Measurements from ENCODE around the gene ACCSL.

ACCSL gene

GRCh38 chr11:44024977-44025376, 22.8 kb upstream of the ACCSL start:
- Histone ChIP-seq H3K4me3 (ENCODE audit: low read length) (no peak overlapping the region), H3K9ac (ENCODE audit: low read length) (no peak overlapping the region), H3K36me3 (ENCODE audit: control insufficient read depth, insufficient read depth, low read length, severe bottlenecking) (no peaks in the 10 kb centered on the region), H3K4me1 (ENCODE audit: control insufficient read depth, insufficient read depth, low read length) (peaks cover 8% of the 10 kb centered on the region), H3K9me3 (ENCODE audit: control insufficient read depth, low read length) (peaks cover 21% of the 10 kb centered on the region), H3K27me3 (replicated peaks; ENCODE audit: control insufficient read depth, insufficient read depth, low read length) (no peaks in the 10 kb centered on the region)
- no peak for DNase-seq (ENCODE audit: low read depth)

GRCh38 chr11:44025727-44026126, 22.1 kb upstream of the ACCSL start:
- DNase-seq (ENCODE audit: low read depth), result no peak
- Histone ChIP-seq H3K36me3 (ENCODE audit: control insufficient read depth, insufficient read depth, low read length, severe bottlenecking) (no peaks in the 10 kb centered on the region), H3K9ac (ENCODE audit: low read length) (no peak overlapping the region), H3K27me3 (replicated peaks; ENCODE audit: control insufficient read depth, insufficient read depth, low read length) (no peaks in the 10 kb centered on the region), H3K4me3 (ENCODE audit: low read length) (no peak overlapping the region), H3K4me1 (ENCODE audit: control insufficient read depth, insufficient read depth, low read length) (peaks cover 13% of the 10 kb centered on the region), H3K9me3 (ENCODE audit: control insufficient read depth, low read length) (peaks cover 21% of the 10 kb centered on the region)

GRCh38 chr11:44028401-44028800, 19.4 kb upstream of the ACCSL start:
- H3K4me3 ChIP-seq (ENCODE audit: low read length), result no peak overlapping the region
- no peaks in the 10 kb centered on the region for H3K36me3 ChIP-seq (ENCODE audit: control insufficient read depth, insufficient read depth, low read length, severe bottlenecking)
- no peak overlapping the region for H3K9ac ChIP-seq (ENCODE audit: low read length)
- no peaks in the 10 kb centered on the region for H3K27me3 ChIP-seq (replicated peaks; ENCODE audit: control insufficient read depth, insufficient read depth, low read length)
- peaks cover 11% of the 10 kb centered on the region for H3K9me3 ChIP-seq (ENCODE audit: control insufficient read depth, low read length)
- DNase-seq (ENCODE audit: low read depth), result no peak
- H3K4me1 ChIP-seq (ENCODE audit: control insufficient read depth, insufficient read depth, low read length), result peaks cover 40% of the 10 kb centered on the region

GRCh38 chr11:44028816-44029506, 18.8 kb upstream of the ACCSL start:
- no peaks in the 10 kb centered on the region for H3K36me3 ChIP-seq (ENCODE audit: control insufficient read depth, insufficient read depth, low read length, severe bottlenecking)
- no peaks in the 10 kb centered on the region for H3K27me3 ChIP-seq (replicated peaks; ENCODE audit: control insufficient read depth, insufficient read depth, low read length)
- peaks cover 40% of the 10 kb centered on the region for H3K4me1 ChIP-seq (ENCODE audit: control insufficient read depth, insufficient read depth, low read length)
- no peak overlapping the region for H3K9ac ChIP-seq (ENCODE audit: low read length)
- no peak overlapping the region for H3K4me3 ChIP-seq (ENCODE audit: low read length)
- peaks cover 11% of the 10 kb centered on the region for H3K9me3 ChIP-seq (ENCODE audit: control insufficient read depth, low read length)
- no peak for DNase-seq (ENCODE audit: low read depth)

- peaks cover 40% of the 10 kb centered on the region for H3K4me1 ChIP-seq (ENCODE audit: control insufficient read depth, insufficient read depth, low read length)
- H3K9me3 ChIP-seq (ENCODE audit: control insufficient read depth, low read length), result peaks cover 11% of the 10 kb centered on the region
- no peaks in the 10 kb centered on the region for H3K27me3 ChIP-seq (replicated peaks; ENCODE audit: control insufficient read depth, insufficient read depth, low read length)
- DNase-seq (ENCODE audit: low read depth), result no peak
- H3K36me3 ChIP-seq (ENCODE audit: control insufficient read depth, insufficient read depth, low read length, severe bottlenecking), result no peaks in the 10 kb centered on the region
- no peak overlapping the region for H3K9ac ChIP-seq (ENCODE audit: low read length)
- no peak overlapping the region for H3K4me3 ChIP-seq (ENCODE audit: low read length)
Measured at GRCh38 chr11:44029507-44029845, 18.3 kb upstream of the ACCSL start.

GRCh38 chr11:44029977-44030911, 17.5 kb upstream of the ACCSL start:
- DNase-seq (ENCODE audit: low read depth), result peak; percentile 47
- Histone ChIP-seq H3K9me3 (ENCODE audit: control insufficient read depth, low read length) (peaks cover 10% of the 10 kb centered on the region), H3K4me3 (ENCODE audit: low read length) (peak overlapping the region; percentile 6), H3K4me1 (ENCODE audit: control insufficient read depth, insufficient read depth, low read length) (peaks cover 40% of the 10 kb centered on the region), H3K36me3 (ENCODE audit: control insufficient read depth, insufficient read depth, low read length, severe bottlenecking) (no peaks in the 10 kb centered on the region), H3K27me3 (replicated peaks; ENCODE audit: control insufficient read depth, insufficient read depth, low read length) (no peaks in the 10 kb centered on the region), H3K9ac (ENCODE audit: low read length) (peak overlapping the region; percentile 17)

- DNase-seq (ENCODE audit: low read depth), result no peak
- peak overlapping the region; percentile 6 for H3K4me3 ChIP-seq (ENCODE audit: low read length)
Measured at GRCh38 chr11:44030996-44031395, 16.8 kb upstream of the ACCSL start.

GRCh38 chr11:44031549-44031948, 16.2 kb upstream of the ACCSL start:
- no peaks in the 10 kb centered on the region for H3K27me3 ChIP-seq (replicated peaks; ENCODE audit: control insufficient read depth, insufficient read depth, low read length)
- H3K4me1 ChIP-seq (ENCODE audit: control insufficient read depth, insufficient read depth, low read length), result peaks cover 40% of the 10 kb centered on the region
- no peak for DNase-seq (ENCODE audit: low read depth)
- no peaks in the 10 kb centered on the region for H3K36me3 ChIP-seq (ENCODE audit: control insufficient read depth, insufficient read depth, low read length, severe bottlenecking)
- no peaks in the 10 kb centered on the region for H3K9me3 ChIP-seq (ENCODE audit: control insufficient read depth, low read length)
- peak overlapping the region; percentile 3 for H3K9ac ChIP-seq (ENCODE audit: low read length)
- H3K4me3 ChIP-seq (ENCODE audit: low read length), result no peak overlapping the region

More at GRCh38 chr11:44030996-44031395, 16.8 kb upstream of the ACCSL start:
- Histone ChIP-seq H3K9ac (ENCODE audit: low read length) (peak overlapping the region; percentile 3), H3K9me3 (ENCODE audit: control insufficient read depth, low read length) (peaks cover 2% of the 10 kb centered on the region), H3K36me3 (ENCODE audit: control insufficient read depth, insufficient read depth, low read length, severe bottlenecking) (no peaks in the 10 kb centered on the region), H3K4me1 (ENCODE audit: control insufficient read depth, insufficient read depth, low read length) (peaks cover 40% of the 10 kb centered on the region), H3K27me3 (replicated peaks; ENCODE audit: control insufficient read depth, insufficient read depth, low read length) (no peaks in the 10 kb centered on the region)

GRCh38 chr11:44032299-44033085, 15.3 kb upstream of the ACCSL start:
- DNase-seq (ENCODE audit: low read depth), result peak; percentile 50
- Histone ChIP-seq H3K4me1 (ENCODE audit: control insufficient read depth, insufficient read depth, low read length) (peaks cover 47% of the 10 kb centered on the region), H3K9me3 (ENCODE audit: control insufficient read depth, low read length) (no peaks in the 10 kb centered on the region), H3K4me3 (ENCODE audit: low read length) (no peak overlapping the region), H3K27me3 (replicated peaks; ENCODE audit: control insufficient read depth, insufficient read depth, low read length) (no peaks in the 10 kb centered on the region), H3K36me3 (ENCODE audit: control insufficient read depth, insufficient read depth, low read length, severe bottlenecking) (no peaks in the 10 kb centered on the region), H3K9ac (ENCODE audit: low read length) (peak overlapping the region; percentile 23)

- Histone ChIP-seq H3K4me3 (ENCODE audit: low read length) (no peak overlapping the region), H3K36me3 (ENCODE audit: control insufficient read depth, insufficient read depth, low read length, severe bottlenecking) (no peaks in the 10 kb centered on the region), H3K27me3 (replicated peaks; ENCODE audit: control insufficient read depth, insufficient read depth, low read length) (no peaks in the 10 kb centered on the region), H3K9me3 (ENCODE audit: control insufficient read depth, low read length) (no peaks in the 10 kb centered on the region), H3K4me1 (ENCODE audit: control insufficient read depth, insufficient read depth, low read length) (peaks cover 47% of the 10 kb centered on the region), H3K9ac (ENCODE audit: low read length) (no peak overlapping the region)
- no peak for DNase-seq (ENCODE audit: low read depth)
Measured at GRCh38 chr11:44033411-44033850, 14.3 kb upstream of the ACCSL start.

GRCh38 chr11:44033856-44034255, 13.9 kb upstream of the ACCSL start:
- Histone ChIP-seq H3K9ac (ENCODE audit: low read length) (no peak overlapping the region), H3K36me3 (ENCODE audit: control insufficient read depth, insufficient read depth, low read length, severe bottlenecking) (no peaks in the 10 kb centered on the region), H3K4me1 (ENCODE audit: control insufficient read depth, insufficient read depth, low read length) (peaks cover 47% of the 10 kb centered on the region), H3K27me3 (replicated peaks; ENCODE audit: control insufficient read depth, insufficient read depth, low read length) (no peaks in the 10 kb centered on the region), H3K4me3 (ENCODE audit: low read length) (no peak overlapping the region), H3K9me3 (ENCODE audit: control insufficient read depth, low read length) (no peaks in the 10 kb centered on the region)
- DNase-seq (ENCODE audit: low read depth), result no peak
